Measurements from ENCODE around the gene HOXA6. TPM values are rescaled to one million over a fixed set of nuclear protein-coding genes. Genes with fewer than 3 reads are reported as not detected.

HOXA6 gene
- total and polyA plus RNA-seq, 2 of the 4 experiments (the other 2 are of a cell fraction) = 1.4 to 1.8 TPM

DNA sequence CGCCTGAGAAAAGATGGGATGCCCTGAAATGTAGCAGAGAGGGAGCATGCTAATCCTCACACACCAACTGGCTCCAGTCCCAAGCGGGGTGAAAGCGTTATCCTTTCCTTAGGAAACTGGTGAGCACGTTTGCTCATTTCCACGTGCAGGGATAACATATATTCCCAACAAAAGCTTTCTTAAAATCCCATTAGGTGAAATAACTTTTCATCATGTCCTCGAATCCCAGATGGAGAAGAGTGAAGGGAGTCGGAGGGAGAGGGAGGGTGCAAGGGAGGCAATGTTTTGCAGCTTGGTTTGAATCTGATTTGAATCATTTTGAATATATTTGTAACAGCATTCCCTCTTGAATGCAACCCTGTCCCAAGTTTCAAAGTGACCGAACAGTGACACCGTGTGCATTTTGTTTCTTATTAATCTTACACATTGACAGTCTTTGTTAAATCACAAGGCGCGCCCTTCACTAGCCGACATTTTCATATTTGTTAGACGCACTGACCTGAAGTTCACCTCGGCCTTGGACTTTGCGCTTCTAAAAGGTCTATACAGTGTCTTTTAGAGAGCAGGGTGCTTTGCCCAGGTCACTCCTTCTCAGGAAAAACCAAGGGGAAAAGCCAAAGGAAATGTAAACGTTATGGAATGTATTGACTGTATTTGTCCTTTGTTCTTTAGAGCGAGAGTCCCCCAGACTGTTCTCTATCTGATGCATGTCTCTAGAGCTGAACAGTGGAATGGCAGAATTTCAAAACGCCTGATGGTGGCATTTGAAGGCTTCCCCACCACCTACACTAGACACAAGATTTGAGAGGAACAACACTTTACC, 14.0 kb downstream of the HOXA6 start:
- H4K20me1 ChIP-seq (ENCODE audit: insufficient read depth, low read length) = no peaks in the 10 kb centered on the region
- POLR2A ChIA-PET (ENCODE audit: unreplicated experiment) = no interaction called here
- peak overlapping the region; percentile 17 for H2BK120ac ChIP-seq (ENCODE audit: low read depth, low read length)
- no TSS peak for BruUV-seq (replicated peaks)
- H3K9ac ChIP-seq (ENCODE audit: low read depth, low read length) = peak overlapping the region; percentile 61
- no peak overlapping the region for H2AK9ac ChIP-seq (replicated peaks; ENCODE audit: low read depth, low read length, poor library complexity)
- peak overlapping the region; percentile 49; the same call in 1 of the 2 replicates for H3K27ac ChIP-seq (ENCODE audit: insufficient read depth, low read length)
- peak overlapping the region; percentile 7 to 45; a peak in 3 of 4 replicates for H4K8ac ChIP-seq (ENCODE audit: low read depth in 2 of 2, low read length in 2 of 2)
- peak overlapping the region; percentile 57; the same call in 1 of the 2 replicates for H3K14ac ChIP-seq (replicated peaks; ENCODE audit: low read depth, low read length)
- H2AFZ ChIP-seq (replicated peaks; ENCODE audit: low read length, poor library complexity) = peak overlapping the region; percentile 9
- H2AK5ac ChIP-seq (ENCODE audit: low read depth, low read length) = peak overlapping the region; percentile 52; the same call in 1 of the 2 replicates
- intact Hi-C loops (cut with micrococcal nuclease) (loop anchor here (5.0 kb wide), 1 partner anchor 101 kb away; no protein-coding TSS in a partner anchor), dilution Hi-C loops (cut with HindIII; ENCODE audit: low sequenced_read_pairs, unreplicated experiment) (no loop called here), in situ Hi-C loops (cut with MboI; ENCODE audit: low sequenced_read_pairs) (no loop called here)
- H4K5ac ChIP-seq (ENCODE audit: low read depth, low read length) = no peak overlapping the region
- peak overlapping the region; percentile 64 for H3K4me2 ChIP-seq (ENCODE audit: low read depth, low read length)
- CTCF ChIA-PET = no interaction called here
- H3K56ac ChIP-seq (ENCODE audit: extremely low read depth, insufficient read depth, low read length) = no peak overlapping the region
- no peak for ATAC-seq (ENCODE audit: low read depth)
- peak overlapping the region; percentile 70 for H3K4ac ChIP-seq (ENCODE audit: low read depth, low read length)
- H2BK5ac ChIP-seq (ENCODE audit: low read depth, low read length, poor library complexity, severe bottlenecking) = peak overlapping the region; percentile 28
- no peaks in the 10 kb centered on the region for H3K27me3 ChIP-seq (ENCODE audit: control insufficient read depth, insufficient read depth, low read length)
- H3K4me1 ChIP-seq (ENCODE audit: control insufficient read depth, insufficient read depth, low read length) = peaks cover 31% of the 10 kb centered on the region
- WGBS, 2 experiments (ENCODE audit: extremely low coverage in 2 of 2, insufficient read length in 1 of 2) = 8% methylated on average over 2 of the region's 18 CpGs; no CpG with 5 or more reads in 1 of the 2 experiments
- peak overlapping the region; percentile 59 for H4K91ac ChIP-seq (ENCODE audit: insufficient read depth, low read depth, low read length)
- H3K4me3 ChIP-seq (ENCODE audit: insufficient read depth, low read depth, low read length) = no peak overlapping the region
- peak overlapping the region; percentile 49 for H3K18ac ChIP-seq (ENCODE audit: low read depth, low read length)
- peaks cover 2% of the 10 kb centered on the region; the same call in 1 of the 2 replicates for H3K36me3 ChIP-seq (ENCODE audit: control insufficient read depth, insufficient read depth, low read length)
- peak overlapping the region; percentile 37 for H2BK20ac ChIP-seq (ENCODE audit: low read depth, low read length)
- H3K9me1 ChIP-seq (ENCODE audit: insufficient read depth, low read length) = peaks cover 10% of the 10 kb centered on the region
- TF ChIP-seq CHD1 (IDR thresholded peaks at IDR 0.05; ENCODE audit: low read depth, low read length) = no peak
- no peak for TF ChIP-seq RFX5 (IDR thresholded peaks at IDR 0.05; ENCODE audit: low read depth, low read length)
- no peak for TF ChIP-seq RAD21 (IDR thresholded peaks at IDR 0.05; ENCODE audit: low read length)
- TF ChIP-seq POLR2A (IDR thresholded peaks at IDR 0.05; ENCODE audit: low read depth, low read length) = no peak
- TF ChIP-seq, protein P1, sequence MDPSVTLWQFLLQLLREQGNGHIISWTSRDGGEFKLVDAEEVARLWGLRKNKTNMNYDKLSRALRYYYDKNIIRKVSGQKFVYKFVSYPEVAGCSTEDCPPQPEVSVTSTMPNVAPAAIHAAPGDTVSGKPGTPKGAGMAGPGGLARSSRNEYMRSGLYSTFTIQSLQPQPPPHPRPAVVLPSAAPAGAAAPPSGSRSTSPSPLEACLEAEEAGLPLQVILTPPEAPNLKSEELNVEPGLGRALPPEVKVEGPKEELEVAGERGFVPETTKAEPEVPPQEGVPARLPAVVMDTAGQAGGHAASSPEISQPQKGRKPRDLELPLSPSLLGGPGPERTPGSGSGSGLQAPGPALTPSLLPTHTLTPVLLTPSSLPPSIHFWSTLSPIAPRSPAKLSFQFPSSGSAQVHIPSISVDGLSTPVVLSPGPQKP (IDR thresholded peaks at IDR 0.05; ENCODE audit: borderline replicate concordance, low read depth, low read length) = no peak
- no peak for TF ChIP-seq CEBPB (IDR thresholded peaks at IDR 0.05; ENCODE audit: low read depth, low read length)
- no peak for TF ChIP-seq MAZ (IDR thresholded peaks at IDR 0.05; ENCODE audit: borderline replicate concordance, low read depth, low read length)
- no peak for TF ChIP-seq MXI1 (IDR thresholded peaks at IDR 0.05; ENCODE audit: borderline replicate concordance, low read depth, low read length)
- TF ChIP-seq FOS (IDR thresholded peaks at IDR 0.05; ENCODE audit: low read depth, low read length) = no peak
- TF ChIP-seq, protein P2, sequence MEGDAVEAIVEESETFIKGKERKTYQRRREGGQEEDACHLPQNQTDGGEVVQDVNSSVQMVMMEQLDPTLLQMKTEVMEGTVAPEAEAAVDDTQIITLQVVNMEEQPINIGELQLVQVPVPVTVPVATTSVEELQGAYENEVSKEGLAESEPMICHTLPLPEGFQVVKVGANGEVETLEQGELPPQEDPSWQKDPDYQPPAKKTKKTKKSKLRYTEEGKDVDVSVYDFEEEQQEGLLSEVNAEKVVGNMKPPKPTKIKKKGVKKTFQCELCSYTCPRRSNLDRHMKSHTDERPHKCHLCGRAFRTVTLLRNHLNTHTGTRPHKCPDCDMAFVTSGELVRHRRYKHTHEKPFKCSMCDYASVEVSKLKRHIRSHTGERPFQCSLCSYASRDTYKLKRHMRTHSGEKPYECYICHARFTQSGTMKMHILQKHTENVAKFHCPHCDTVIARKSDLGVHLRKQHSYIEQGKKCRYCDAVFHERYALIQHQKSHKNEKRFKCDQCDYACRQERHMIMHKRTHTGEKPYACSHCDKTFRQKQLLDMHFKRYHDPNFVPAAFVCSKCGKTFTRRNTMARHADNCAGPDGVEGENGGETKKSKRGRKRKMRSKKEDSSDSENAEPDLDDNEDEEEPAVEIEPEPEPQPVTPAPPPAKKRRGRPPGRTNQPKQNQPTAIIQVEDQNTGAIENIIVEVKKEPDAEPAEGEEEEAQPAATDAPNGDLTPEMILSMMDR (conservative IDR thresholded peaks at IDR 0.05; ENCODE audit: low read depth, low read length) = no peak
- TF ChIP-seq, protein P3, sequence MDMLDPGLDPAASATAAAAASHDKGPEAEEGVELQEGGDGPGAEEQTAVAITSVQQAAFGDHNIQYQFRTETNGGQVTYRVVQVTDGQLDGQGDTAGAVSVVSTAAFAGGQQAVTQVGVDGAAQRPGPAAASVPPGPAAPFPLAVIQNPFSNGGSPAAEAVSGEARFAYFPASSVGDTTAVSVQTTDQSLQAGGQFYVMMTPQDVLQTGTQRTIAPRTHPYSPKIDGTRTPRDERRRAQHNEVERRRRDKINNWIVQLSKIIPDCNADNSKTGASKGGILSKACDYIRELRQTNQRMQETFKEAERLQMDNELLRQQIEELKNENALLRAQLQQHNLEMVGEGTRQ (IDR thresholded peaks at IDR 0.05; ENCODE audit: low read depth, low read length) = no peak
- no peak for DNase-seq
- H3K23ac ChIP-seq (ENCODE audit: low read depth, low read length) = peak overlapping the region; percentile 85
- no peaks in the 10 kb centered on the region for H3K9me3 ChIP-seq (ENCODE audit: control insufficient read depth, insufficient read depth, low read length)
- H3K79me1 ChIP-seq (ENCODE audit: low read depth in 1 of 2, low read length in 2 of 2) = peaks cover 22 to 44% of the 10 kb centered on the region in 2 experiments
- H2BK15ac ChIP-seq (ENCODE audit: low read depth, low read length) = 0 out of 3 replicates have a peak overlapping the region, but pooled peaks have one; percentile 3
